Hepatocyte (in vitro differentiated cells): ENCODE results near the gene GNPDA1.

ENCODE experiments used
- CTCF ChIP-seq: fragments of 200-600 bp; sonication (generic); IDR thresholded peaks from 2 replicates; pipeline ENCODE4 v1.5.1; 2016; ENCODE audit warnings: antibody characterized with exemption, mild to moderate bottlenecking; ENCODE audit not compliant: poor library complexity
- EZH2phosphoT487 ChIP-seq: fragments of 200-600 bp; sonication (generic); IDR thresholded peaks from one replicate; pipeline ENCODE4 v1.6.1; 2018; ENCODE audit warnings: antibody characterized with exemption, mild to moderate bottlenecking, low read depth, moderate library complexity; ENCODE audit not compliant: unreplicated experiment, severe bottlenecking

- peak; percentile 32 for TF ChIP-seq CTCF
- TF ChIP-seq EZH2phosphoT487 = no peak
These were observed 11.9 kb downstream of the GNPDA1 start for GRCh38 chr5:142000704-142001484.
